ENCODE measurements around the gene RASSF8.
A peak's percentile ranks its signal among the peaks of the same experiment; 100 is the strongest.

RASSF8 gene

DNA sequence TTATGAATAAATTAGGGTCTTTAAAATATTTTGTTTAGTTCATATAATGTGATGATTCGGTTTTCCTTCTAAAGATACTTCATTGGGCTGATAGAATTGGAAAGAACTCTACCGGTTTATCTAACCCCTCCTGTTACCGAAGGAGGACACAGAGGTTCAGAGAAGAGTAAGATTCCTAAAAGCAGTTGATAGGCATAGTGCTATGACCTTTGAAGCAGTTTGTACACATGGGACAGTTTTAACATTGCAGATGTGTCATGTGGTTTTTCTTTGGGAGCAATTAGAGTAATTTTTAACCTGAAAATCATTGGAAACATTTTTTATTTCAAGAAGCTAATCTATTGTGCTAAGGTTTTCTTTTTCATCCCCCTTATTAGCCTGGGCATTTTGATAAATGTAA lies 103.5 kb downstream of the RASSF8 start:
- no peak for DNase-seq (ENCODE audit: low spot score)

DNA sequence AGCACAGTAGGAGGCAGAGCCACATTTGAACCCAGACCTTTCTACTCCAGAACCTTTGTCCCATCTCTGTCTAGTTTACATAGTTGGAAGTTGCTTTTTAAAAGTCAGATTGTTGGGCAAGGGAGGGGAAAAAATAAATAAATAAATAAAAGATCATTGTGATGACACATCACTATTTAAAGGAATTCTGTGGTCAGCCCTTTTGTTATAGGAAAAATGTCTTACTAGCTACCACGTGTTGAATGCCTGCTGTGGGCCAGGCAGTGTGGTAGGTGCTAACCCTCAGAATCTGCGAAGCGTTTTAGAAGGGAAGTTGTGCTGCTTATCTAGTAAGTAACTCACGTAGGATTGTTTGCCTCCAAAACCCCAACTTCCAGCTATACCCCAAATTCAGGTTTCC lies 104.1 kb downstream of the RASSF8 start:
- DNase-seq (ENCODE audit: low spot score) = no peak

DNA sequence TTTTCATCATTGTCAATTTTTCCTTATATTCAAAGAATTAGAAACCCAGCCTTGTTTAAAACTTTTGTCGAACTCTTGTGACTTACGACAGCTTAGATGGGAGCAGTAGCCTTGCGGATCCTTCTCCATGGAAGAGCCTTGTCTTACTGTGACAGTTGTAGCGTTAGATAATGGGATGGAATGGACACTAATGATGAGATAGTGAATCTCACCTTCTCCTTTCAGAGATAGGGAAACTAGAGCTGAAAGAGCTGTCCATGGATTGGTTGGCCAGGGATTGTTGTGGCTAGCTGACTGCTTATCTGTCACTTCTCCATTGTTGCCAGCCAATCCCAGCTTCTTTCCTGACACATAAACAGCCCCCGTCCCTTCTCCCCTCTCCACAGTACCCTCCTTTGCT lies 107.0 kb downstream of the RASSF8 start:
- no peak for DNase-seq (ENCODE audit: low spot score)

DNA sequence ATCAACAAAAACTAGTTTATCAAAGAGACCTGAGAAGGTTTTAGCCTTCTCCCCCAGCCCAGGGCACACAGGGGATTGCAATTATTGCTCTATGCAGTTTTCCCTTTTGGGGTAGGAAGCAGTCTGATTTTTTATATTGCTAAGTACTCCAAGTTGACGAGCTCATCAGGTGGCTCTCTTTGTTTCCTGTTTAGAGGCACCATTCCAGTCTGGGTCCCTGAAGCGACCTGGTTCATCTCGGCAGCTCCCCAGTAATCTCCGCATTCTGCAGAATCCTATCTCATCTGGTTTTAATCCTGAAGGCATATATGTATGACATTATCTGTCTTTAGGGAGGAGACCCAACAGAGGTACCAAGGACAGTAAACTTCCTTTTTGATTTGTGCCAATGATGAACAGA lies 110.0 kb downstream of the RASSF8 start:
- DNase-seq (ENCODE audit: low spot score) = no peak

DNA sequence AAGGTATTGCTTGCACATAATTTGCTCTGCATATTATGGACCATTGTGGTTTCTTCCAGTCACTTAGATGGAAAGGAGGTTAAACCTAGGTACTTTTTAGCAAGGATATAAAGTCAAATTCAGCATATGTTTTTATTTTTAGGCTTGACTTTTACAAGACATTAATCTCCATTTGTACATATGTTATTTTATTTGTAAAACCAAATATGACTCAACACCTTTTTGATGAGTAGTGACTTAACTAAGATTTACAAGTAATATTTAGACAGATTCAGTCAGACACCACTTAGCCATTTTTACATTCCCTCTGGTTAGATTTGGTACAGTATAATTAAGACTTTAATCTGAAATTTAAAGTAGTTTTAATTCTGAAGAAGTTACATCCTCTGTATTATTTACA lies 111.3 kb downstream of the RASSF8 start:
- no peak for DNase-seq (ENCODE audit: low spot score)

DNA sequence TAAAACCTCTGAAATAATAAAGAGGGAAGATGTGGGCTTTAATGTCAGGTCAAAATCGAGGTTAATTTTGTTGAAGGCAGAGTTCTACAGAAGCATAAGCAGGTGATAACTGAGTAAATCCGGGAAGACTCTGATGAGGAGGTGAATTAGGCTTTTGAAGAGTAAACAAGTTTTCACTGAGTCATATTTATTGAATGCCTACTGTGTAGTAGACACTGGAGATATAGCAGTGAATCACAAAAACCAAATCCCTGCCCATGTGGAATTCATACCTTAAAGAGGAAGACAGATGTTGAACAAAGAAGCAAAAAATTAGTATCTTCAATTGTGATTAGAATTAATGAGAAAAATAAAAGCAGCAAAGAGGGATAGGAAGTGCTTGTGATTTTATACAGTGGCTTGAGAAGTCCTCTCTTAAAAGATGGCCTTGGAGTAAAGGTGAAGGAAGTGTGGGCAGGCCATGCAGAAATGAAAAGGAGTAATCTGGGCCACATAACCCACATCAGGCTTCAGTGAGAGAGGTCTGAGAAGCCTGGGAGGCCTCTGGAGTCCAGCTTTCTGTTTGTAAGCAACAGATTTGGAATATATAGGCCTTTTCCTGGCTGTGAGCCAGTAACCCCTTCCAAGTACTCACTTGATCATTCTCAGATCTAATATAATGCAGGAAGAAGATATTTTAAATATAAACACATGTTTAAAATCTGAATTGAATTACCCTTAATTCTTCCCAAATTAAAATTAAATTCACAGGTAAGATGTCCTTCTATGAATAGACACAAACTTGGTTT lies 119.6 kb downstream of the RASSF8 start:
- no peak for DNase-seq (ENCODE audit: low spot score)

DNA sequence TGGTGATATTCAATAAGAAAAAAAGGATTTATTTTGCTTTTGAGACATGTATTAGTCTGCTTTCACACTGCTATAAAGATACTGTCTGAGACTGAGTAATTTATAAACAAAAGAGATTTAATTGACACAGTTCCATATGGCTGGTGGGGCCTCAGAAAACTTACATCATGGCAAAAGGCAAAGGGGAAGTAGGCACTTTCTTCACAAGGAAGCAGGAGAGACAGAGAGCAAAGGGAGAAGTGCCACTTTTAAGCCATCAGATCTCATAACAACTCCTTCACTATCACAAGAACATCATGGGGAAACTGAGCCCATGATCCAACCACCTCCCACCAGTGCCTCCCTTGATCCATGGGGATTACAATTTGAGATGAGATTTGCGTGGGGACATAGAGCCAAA lies 122.4 kb downstream of the RASSF8 start:
- DNase-seq (ENCODE audit: low spot score) = no peak

DNA sequence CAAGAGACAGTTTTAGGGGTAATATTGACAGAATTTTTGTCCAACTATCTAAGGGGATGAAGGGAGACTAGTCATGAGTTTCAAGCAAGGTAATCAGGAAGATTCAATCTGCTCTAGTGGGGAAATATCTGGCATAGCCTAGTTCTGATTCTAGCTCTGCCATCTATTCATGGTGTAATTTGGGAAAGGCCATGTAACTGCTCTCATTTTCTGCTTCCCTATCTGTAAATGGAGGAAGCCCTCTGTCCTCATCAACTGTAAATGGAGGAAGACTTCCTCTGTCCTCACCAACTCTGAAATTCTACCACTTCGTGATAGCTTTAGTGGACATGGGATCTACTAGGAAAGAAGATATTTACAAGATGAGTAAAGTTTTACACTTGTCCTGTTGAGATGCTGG lies 128.5 kb downstream of the RASSF8 start:
- DNase-seq (ENCODE audit: low spot score) = no peak

DNA sequence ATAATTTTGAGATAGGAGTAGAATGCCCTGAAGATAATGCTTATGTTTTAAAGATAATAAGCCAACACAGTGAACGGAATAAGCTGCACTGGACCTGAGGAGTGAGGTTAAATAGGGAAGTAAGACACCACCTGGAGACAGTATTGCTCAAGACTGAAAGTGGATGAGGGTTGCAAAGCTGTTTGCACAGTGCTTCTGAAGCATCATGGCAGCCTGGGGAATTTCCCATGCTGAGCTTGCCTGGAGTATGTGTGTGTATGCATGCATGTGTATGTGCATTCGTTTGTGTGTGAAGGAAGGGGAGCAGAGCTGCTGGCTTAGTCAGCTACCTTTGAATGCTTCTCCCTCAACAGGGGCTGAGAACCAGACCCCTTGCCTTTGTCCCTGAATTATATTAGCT lies 130.5 kb downstream of the RASSF8 start:
- no peak for DNase-seq (ENCODE audit: low spot score)

DNA sequence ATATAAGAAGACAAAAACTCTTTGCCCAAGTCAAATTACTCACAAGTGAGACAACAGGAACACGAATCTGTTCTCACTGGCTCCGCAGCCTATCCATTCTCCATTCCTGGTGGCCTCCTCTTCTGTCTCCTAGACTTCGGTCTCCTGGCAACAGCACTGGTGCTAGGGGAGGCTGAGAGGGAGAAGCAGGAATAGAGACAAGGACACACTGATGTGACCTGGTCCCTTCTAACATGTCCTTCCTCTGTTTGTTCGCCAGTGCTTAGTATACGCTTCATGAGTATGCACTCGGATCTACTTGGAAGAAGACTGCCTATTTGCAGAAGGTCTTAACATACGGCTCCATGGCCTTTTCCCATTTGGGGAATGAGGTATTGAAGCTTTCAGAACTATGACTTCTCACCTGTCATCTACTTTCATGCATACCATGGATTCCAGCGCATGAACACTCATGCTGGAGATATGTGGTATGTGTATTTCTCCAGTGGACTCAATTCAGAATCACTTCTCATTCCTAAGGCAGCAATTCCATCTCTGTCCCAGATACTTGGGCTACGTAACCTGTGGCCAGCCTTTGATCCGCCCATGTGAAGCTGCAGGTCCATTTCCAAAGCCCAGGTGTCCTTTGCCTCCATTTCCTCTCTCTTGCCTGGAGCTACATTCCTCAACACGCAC lies 132.5 kb downstream of the RASSF8 start:
- DNase-seq (ENCODE audit: low spot score) = no peak

DNA sequence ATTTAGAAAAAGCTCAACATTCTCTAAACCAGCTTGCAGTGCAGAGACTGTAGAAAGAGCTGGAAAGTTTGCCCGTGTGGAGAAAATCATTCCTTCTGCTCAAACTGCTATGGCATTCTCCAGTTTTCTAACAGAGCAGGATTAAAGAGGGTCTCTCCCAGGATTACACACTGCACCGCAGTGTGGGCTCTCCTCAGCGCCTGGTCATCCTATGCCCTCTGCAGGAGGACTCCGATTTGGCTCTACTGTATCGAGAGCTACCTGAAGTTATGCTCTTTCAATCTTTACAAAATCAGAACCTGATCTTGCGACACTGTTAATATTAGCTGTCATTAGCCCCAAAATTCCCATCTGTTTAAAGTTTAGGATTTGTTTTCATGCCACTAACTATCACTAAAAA lies 133.3 kb downstream of the RASSF8 start:
- DNase-seq (ENCODE audit: low spot score) = peak; percentile 15

DNA sequence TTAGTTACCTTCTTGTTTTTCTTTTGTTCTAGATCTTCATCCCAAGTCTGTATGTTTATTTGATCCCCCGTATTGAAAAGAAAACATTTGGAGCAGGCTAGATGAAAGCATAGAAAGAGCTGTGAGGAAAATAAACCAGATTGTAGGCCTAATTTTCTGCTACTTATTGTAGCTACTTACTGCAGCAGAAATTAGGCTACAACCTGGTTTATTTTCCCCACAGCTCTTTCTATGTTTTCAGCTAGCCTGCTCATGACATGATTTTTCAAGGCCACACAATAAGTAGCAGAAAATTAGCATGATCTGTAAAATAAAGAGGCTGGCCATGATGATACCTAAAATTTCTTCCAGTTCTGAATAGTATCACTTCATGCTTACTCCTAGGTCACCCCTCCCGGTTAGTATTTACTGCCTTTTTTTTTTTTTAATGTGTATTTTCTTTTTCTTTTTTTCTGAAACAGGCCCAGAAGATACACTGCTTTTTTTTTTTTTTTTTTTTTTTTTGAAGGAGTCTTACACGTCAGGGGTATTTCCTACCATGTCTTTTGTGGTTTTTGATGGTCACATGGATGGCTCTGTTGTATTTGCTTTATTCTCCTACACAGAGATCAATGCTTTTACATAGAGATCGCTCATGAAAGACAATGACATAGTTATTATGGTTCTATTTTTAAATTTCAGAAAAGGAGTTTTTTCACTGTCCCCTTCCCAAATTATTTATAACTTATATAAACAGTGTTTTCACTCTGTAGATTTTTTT lies 134.0 kb downstream of the RASSF8 start:
- no peak for DNase-seq (ENCODE audit: low spot score)

DNA sequence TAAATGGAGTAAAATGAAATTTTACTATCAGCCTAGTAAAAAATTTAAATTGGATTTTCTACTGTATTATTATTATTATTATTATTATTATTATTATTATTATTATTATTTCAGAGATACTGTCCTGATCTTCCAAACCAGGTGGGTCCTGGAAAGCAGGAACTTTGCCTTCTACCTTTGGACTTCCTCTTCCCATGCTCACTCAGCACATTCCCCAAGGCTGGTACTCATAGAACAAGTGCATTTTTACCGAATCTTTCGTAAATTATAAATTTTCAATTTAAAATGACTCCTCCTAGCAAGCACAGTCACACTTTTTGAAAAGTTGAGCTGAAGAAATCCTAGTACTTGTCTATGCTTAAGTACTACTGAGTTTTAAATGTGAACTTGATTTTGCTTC lies 136.7 kb downstream of the RASSF8 start:
- no peak for DNase-seq (ENCODE audit: low spot score)

DNA sequence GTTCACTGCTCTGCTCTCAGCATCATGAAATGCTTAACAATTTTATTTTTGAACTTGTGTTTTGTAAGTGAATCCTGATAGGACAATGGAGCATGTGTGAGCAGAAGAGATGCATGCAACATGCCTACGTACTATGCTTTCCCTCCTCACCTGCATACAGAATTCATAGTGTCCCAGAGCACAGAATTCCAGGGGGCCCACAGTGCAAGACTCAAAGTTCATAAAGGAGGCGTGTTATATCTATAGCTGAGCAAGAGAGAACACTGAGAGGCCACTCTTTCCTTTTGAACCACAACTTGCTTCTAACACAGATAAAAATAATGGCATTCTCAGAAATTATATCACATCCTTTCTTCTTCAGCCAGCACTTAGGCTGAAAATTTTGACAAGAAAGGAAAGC lies 137.6 kb downstream of the RASSF8 start:
- DNase-seq (ENCODE audit: low spot score) = no peak

DNA sequence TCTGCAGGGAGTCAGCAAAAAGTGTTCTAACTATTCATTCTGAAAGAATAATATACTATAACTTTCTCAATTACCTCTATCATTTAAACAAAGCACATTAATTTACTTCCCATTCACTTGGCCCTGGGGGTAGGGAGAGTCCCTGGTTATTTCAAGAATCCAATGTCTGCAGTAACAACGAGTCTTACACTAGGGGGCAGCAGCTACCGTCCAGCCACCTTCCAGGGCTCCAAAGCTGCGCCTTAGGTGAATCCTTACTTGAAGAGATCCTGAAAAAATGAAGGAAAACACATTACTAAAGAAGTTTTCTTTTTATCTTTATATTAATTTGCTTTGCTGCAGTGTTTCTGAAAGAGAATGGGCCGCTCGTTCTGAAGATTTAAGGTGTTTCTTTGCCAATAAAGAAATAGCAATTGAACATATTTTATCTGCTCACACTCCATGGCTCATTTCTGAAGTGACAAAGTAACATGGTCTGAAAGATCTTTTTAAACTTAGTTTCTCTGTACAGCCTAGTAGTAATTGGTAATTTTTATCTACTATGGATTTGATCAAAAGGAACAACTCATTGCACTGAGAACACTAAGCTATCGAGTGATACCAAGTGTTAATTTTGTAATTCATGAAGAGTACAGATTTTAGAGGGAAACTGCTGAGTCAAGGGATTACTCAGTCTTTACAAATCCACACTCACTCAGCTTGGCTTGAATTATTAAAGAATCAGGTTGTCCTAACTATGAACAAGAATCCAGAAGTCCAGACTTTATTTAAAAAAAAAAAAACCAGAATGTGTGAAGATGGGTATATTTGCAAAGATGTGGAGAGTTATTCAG lies 138.8 kb downstream of the RASSF8 start:
- DNase-seq (ENCODE audit: low spot score) = peak; percentile 85

DNA sequence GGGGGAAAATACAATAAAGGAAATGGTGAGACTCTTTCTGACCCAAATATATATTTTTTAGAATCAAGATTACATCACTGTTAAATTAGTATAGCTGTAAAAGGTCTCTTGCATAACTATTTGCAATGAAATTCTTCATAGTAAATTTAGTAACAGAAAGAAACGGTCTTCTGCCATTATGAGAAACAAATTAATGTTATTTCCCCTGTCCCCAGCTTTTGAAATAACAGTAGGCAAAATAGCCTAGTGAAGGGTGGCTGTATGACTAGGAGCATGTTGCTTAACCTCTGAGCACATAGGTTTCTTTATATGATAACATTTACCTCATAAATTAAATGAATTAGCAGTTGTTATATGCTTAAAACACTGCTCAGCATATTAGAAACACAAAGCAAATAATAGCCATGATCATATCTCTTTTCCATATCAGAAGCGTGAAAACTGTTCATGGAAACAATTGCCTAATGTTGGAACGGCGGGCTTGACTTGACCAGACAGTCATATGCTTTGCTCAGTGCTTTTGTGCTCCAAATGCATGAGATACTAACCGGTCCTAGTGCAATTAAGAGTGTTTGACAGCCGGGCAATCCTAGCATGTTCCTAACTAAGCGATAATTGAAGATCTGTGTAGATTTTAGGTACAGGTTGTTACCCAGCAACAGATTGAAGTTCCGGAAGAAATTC lies 142.3 kb downstream of the RASSF8 start:
- no peak for DNase-seq (ENCODE audit: low spot score)

DNA sequence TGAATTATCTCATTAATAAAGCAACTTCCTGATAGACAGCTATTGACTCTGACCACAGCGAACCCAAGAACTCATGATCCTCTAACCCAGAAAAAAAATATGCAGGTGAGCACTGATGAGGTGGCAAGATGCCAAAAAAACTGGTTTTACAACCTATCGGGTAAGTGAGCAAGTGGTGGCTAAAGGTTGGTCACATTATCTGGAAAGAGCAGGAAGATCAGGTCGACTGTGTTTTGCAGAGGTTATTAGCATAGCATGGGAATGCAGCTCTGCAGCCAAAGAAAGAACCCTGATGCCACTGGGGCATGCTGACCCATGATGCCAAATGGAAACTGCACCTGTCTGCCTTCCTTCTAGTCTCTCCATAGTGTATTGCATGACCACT lies 142.9 kb downstream of the RASSF8 start:
- DNase-seq (ENCODE audit: low spot score) = peak; percentile 49

DNA sequence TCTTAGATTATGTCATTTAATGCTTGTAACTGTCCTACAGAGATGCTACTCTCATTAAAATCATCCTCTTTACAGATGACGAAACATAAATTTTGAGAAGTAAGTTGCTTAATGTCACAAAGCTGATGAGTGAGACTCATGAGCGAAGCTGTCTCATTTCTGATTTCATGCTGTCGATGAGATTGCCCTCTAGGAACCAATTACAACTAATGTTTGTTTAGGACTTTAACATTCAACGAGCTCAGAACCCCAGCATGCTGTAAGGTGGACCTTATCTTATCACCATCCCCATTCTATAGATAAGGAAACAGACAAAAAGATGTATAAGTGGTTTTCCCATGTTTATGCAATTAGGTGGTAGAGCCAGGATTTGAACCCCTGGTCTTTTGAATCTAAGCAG lies 143.3 kb downstream of the RASSF8 start:
- no peak for DNase-seq (ENCODE audit: low spot score)

DNA sequence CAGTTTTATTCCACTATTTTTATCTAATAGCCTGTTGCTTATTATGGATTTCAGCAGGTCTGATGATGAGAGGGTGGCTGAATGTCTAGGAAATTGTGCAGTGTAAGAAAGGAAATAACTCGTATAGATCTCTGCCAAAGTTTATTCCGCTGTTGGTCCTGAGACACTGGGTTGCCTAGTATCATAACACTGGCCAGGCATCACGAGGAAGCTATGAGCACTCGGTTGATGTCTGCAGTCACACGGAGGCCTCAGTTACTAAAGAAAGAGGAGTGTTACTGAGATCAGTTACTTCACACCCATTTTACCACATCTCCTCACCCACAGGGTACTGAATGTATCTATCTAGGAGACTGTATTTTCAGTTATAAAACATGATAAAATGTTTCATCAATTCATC lies 144.5 kb downstream of the RASSF8 start:
- no peak for DNase-seq (ENCODE audit: low spot score)

DNA sequence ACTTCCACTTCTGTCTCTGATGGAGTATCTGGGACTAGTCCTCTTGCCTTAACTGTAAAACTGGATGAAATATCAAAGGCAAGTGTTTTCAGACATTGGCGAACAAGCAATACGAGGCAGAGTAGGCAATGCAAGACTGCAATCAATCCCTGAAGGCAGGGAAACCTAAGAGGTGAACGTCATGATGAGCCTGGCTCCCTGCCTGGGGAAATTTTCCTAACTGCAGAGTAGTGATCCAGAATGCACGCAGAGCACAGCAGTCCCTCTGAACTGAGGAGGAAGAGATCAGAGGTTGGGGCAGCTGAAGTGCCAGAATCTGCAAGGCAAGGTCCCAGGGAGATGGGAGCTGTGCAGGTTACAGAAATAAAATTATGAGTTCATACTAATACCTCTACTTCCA lies 147.9 kb downstream of the RASSF8 start:
- DNase-seq (ENCODE audit: low spot score) = no peak

DNA sequence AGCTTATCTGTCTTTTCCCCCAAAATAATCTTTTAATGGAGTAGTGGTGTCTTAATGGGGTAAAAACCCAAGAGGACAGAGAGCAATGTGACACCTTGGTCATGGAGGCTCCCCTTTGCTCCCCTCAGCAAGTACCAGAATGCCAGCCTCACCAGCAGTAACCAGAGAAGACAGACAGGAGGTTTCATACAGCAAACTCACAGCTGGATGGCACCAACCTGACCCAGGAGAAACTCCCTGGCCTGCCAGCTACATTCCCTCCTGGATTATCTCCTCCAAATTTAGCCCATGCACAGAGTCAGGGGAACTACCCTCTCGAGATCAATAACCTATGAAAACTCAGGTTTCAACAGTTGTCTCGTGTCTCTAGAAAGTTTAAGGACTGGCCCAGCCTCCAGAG lies 150.4 kb downstream of the RASSF8 start:
- DNase-seq (ENCODE audit: low spot score) = no peak

Data from iPS-NIHi11 (cell line).